ENCODE results near the gene NTMT1.

GRCh38 chr9:129640086-129640870 lies 14.3 kb downstream of the NTMT1 start:
- TF ChIP-seq CTCF (IDR thresholded peaks at IDR 0.05; ENCODE audit: low read length) (no peak), EZH2 (IDR thresholded peaks at IDR 0.05; ENCODE audit: borderline replicate concordance, low read length) (no peak)
